Mesodermal cell (in vitro differentiated cells): ENCODE measurements around the gene PTPRQ.
A peak's percentile ranks its signal among the peaks of the same experiment; 100 is the strongest.

ENCODE experiments used
- H3K27ac ChIP-seq: 2 replicates; pipeline ENCODE4 v1.7.0; 2013; ENCODE audit warnings: mild to moderate bottlenecking, low read depth, low read length, moderate library complexity; ENCODE audit not compliant: severe bottlenecking
- H3K36me3 ChIP-seq: 2 replicates; pipeline ENCODE4 v1.7.1; 2013; ENCODE audit warnings: mild to moderate bottlenecking, low read length, moderate library complexity; ENCODE audit not compliant: control insufficient read depth, insufficient read depth
- H3K4me1 ChIP-seq: one replicate; pipeline ENCODE4 v1.7.1; 2013; ENCODE audit warnings: mild to moderate bottlenecking, low read length; ENCODE audit not compliant: insufficient read depth, control insufficient read depth, poor library complexity, severe bottlenecking
- H3K4me3 ChIP-seq: 2 replicates; pipeline ENCODE4 v1.7.0; 2013; ENCODE audit warnings: low read length, control low read depth, mild to moderate bottlenecking; ENCODE audit not compliant: insufficient read depth, poor library complexity, severe bottlenecking; ENCODE audit errors: extremely low read depth
- H3K9me3 ChIP-seq: 2 replicates; pipeline ENCODE4 v1.7.1; 2013; ENCODE audit warnings: mild to moderate bottlenecking, low read length, moderate library complexity; ENCODE audit not compliant: control insufficient read depth
- WGBS, 2 experiments: methylation state at CpG; one replicate each; pipeline ENCODE4 v1.1.5; 2013; ENCODE audit warnings: missing lambda C conversion rate in 2 of 2; ENCODE audit not compliant: insufficient coverage in 2 of 2; 5-methylcytosine and 5-hydroxymethylcytosine counted together

Gene PTPRQ

GRCh38 chr12:80700327-80700726 lies 256.3 kb downstream of the PTPRQ start:
- WGBS, 2 experiments = no CpG with 5 or more reads among the region's 2 CpGs
- Histone ChIP-seq H3K9me3 (no peaks in the 10 kb centered on the region), H3K4me1 (no peaks in the 10 kb centered on the region), H3K36me3 (no peaks in the 10 kb centered on the region), H3K4me3 (no peak overlapping the region), H3K27ac (no peak overlapping the region)

DNA sequence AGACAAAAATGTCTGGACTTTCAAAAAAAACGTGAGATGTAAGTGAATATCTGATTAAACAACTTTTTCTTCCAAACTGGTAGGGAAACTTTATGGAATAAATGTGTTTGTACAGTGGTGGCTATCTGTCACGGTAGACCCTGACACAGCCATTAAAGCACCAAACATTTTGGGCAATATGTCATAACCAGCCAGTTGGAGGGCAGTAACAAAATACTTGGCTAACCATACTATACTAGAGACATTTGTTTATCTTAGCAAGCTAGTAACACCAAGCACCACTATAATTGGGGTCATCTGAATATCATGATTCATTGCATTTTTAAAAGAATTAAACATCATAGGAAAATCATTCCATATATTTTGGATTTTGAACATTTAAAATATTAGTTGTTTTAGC lies 257.4 kb downstream of the PTPRQ start:
- WGBS, 2 experiments = no CpG with 5 or more reads among the region's 2 CpGs

DNA sequence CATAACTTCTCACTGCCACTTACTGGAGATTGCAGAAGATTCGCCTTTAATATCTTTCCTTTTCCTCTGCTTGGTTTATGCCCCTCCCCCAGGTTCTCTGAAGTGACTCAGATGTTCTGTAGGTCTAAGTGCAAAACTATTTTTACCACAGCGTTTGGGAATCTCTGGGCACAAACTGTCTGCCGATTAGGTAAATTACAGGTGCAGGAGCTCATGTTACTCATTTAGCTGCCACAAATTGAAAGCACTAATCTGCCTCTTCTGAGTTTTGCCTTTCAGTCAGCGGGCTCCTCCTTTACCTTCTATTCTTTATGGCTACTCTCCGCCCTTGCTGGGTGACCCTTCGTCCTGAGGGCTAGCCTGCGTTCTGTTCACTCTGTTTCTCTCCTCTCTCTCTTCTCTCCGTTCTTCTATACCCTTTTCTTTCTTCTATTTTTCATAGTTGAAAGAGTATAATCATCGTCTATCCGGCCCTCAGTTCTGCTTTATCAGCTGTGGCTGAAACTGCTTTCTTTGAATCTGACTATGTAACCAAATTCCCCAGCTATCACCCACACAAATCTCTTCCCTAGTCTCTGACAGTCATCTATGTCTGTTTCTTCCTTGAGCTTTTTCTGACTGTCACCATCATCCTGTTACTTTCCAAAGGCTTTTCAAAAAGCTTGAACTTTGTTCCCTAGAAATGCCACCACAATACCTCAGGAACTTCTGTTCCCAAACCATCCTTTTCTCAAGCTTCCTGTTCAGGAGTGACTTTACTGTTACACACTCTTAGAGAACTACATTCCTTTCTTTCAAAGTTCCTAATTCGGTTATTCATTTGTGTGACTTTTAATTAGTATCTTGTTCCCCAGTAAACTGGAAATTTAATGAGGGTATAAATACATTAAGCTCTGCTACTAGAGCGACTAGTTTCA lies 259.1 kb downstream of the PTPRQ start:
- no peaks in the 10 kb centered on the region for H3K9me3 ChIP-seq
- no peak overlapping the region for H3K27ac ChIP-seq
- H3K4me1 ChIP-seq = no peaks in the 10 kb centered on the region
- no peak overlapping the region for H3K4me3 ChIP-seq
- 75% methylated on average over 7 to 8 of the region's 12 CpGs for WGBS, 2 experiments
- no peaks in the 10 kb centered on the region for H3K36me3 ChIP-seq

More for the DNA sequence above, 257.4 kb downstream of the PTPRQ start:
- no peaks in the 10 kb centered on the region for H3K36me3 ChIP-seq
- no peaks in the 10 kb centered on the region for H3K4me1 ChIP-seq
- H3K27ac ChIP-seq = no peak overlapping the region
- H3K4me3 ChIP-seq = no peak overlapping the region
- no peaks in the 10 kb centered on the region for H3K9me3 ChIP-seq

GRCh38 chr12:80704420-80704819 lies 260.4 kb downstream of the PTPRQ start:
- Histone ChIP-seq H3K36me3 (no peaks in the 10 kb centered on the region), H3K4me1 (no peaks in the 10 kb centered on the region), H3K9me3 (no peaks in the 10 kb centered on the region), H3K27ac (no peak overlapping the region), H3K4me3 (no peak overlapping the region)
- no CpG with 5 or more reads among the region's 2 CpGs for WGBS, 2 experiments

DNA sequence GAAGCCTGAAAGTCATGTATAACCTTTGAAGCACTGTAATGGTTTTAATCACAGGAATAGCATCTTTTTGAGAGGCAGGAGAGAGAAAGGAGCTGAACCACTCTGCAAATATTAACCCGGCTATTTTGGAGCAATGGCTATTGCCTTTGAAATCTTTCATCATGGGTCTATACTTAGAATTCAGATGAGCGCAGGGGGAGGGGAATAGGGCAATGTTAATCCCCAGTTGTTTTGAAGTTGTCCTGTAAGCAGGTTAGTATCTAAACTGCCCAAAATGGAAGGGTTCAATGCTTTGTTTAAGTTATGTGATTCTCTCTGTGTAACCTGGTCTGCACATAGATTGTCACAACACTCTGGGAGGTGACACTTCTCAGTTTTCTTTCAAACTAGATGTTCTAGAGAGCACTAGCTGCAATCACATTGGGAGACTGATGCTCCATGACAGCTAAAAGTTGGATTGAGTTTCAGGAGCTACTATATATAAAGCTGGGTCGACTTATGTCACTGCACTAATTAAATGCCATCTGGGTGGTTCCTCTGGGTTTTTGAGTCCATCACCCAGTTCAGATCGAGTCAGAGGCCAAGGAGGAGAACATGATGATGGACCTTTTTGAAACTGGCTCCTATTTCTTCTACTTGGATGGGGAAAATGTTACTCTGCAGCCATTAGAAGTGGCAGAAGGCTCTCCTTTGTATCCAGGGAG lies 263.2 kb downstream of the PTPRQ start, which contains the start of gene MYF6:
Gene MYF6, plus strand, starts transcription at position 509 of the 704 bp plus-strand sequence. Its CDS starts 86 bp downstream, at position 595.
- Histone ChIP-seq H3K9me3 (no peaks in the 10 kb centered on the region), H3K4me3 (peak within 1 kb of the TSS; percentile 24), H3K36me3 (no peaks in the 10 kb centered on the region), H3K4me1 (no peaks in the 10 kb centered on the region), H3K27ac (no peak within 1 kb of the TSS)
- 85 to 94% methylated on average over 4 of the region's 4 CpGs for WGBS, 2 experiments

DNA sequence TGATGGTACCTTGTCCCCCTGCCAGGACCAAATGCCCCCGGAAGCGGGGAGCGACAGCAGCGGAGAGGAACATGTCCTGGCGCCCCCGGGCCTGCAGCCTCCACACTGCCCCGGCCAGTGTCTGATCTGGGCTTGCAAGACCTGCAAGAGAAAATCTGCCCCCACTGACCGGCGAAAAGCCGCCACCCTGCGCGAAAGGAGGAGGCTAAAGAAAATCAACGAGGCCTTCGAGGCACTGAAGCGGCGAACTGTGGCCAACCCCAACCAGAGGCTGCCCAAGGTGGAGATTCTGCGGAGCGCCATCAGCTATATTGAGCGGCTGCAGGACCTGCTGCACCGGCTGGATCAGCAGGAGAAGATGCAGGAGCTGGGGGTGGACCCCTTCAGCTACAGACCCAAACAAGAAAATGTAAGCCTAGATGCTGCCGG lies 263.8 kb downstream of the PTPRQ start:
- peak overlapping the region; percentile 24 for H3K4me3 ChIP-seq
- H3K9me3 ChIP-seq = no peaks in the 10 kb centered on the region

DNA sequence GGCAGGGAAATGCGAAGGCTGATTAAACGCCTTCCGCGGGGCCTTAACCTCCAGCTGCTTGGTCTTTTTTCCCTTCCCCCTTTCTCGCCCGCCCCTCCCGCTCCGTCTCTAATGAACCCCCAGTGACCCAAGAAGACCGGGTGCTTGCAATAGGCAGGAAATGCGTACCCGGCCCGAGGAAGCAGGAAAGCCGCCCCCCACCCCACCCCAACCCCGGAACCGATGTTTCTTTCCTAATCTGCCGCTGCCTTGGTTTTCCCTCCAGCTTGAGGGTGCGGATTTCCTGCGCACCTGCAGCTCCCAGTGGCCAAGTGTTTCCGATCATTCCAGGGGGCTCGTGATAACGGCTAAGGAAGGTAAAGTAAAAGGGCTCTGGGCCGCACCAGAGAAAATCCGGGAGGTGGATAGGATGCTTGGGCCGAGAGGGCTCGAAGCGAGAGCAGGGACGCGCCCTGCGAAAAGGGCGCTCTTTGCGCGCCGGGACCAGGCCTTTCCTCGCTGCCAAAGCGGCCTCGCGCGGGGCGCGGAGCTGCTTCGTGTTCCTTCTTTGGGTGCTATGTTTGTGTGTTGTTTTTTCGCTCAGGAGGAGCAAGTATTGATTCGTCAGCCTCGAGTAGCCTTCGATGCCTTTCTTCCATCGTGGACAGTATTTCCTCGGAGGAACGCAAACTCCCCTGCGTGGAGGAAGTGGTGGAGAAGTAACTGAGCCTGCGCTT lies 264.4 kb downstream of the PTPRQ start:
- no peak overlapping the region for H3K27ac ChIP-seq
- peak overlapping the region; percentile 24 for H3K4me3 ChIP-seq
- no peaks in the 10 kb centered on the region for H3K9me3 ChIP-seq
- 1 to 2% methylated on average over 21 to 35 of the region's 50 CpGs for WGBS, 2 experiments
- H3K36me3 ChIP-seq = no peaks in the 10 kb centered on the region
- H3K4me1 ChIP-seq = no peaks in the 10 kb centered on the region

More for the DNA sequence above, 263.8 kb downstream of the PTPRQ start:
- H3K4me1 ChIP-seq = no peaks in the 10 kb centered on the region
- no peaks in the 10 kb centered on the region for H3K36me3 ChIP-seq
- 30 to 40% methylated on average over 19 to 21 of the region's 21 CpGs for WGBS, 2 experiments
- H3K27ac ChIP-seq = no peak overlapping the region

DNA sequence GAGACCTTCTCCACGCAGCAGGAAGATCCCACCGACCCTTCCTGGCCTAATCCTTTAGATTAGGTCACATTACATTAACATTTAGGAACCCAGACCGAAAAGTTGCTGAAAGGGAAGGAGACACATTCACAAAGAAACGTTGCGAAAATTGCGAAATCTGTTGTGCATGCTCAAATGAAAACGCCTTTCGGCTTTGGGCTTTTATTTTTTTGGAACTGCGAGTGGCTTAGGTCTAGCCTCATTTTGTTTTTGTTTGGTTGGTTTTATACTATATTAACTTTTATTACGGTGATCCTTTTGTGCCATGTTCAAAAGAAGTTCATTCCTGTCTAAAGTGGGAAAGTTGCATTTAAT lies 264.9 kb downstream of the PTPRQ start:
- no peak overlapping the region for H3K27ac ChIP-seq
- no peaks in the 10 kb centered on the region for H3K36me3 ChIP-seq
- no peaks in the 10 kb centered on the region for H3K9me3 ChIP-seq
- H3K4me1 ChIP-seq = no peaks in the 10 kb centered on the region
- WGBS, 2 experiments = 34 to 59% methylated on average over 7 to 9 of the region's 10 CpGs
- H3K4me3 ChIP-seq = peak overlapping the region; percentile 24

GRCh38 chr12:80709811-80710726 lies 266.0 kb downstream of the PTPRQ start:
- no peak overlapping the region for H3K4me3 ChIP-seq
- H3K27ac ChIP-seq = no peak overlapping the region
- no peaks in the 10 kb centered on the region for H3K9me3 ChIP-seq
- H3K4me1 ChIP-seq = no peaks in the 10 kb centered on the region
- WGBS, 2 experiments = 44 to 52% methylated on average over 9 to 12 of the region's 20 CpGs
- no peaks in the 10 kb centered on the region for H3K36me3 ChIP-seq
